ENCODE results near the gene LIN54.

DNA sequence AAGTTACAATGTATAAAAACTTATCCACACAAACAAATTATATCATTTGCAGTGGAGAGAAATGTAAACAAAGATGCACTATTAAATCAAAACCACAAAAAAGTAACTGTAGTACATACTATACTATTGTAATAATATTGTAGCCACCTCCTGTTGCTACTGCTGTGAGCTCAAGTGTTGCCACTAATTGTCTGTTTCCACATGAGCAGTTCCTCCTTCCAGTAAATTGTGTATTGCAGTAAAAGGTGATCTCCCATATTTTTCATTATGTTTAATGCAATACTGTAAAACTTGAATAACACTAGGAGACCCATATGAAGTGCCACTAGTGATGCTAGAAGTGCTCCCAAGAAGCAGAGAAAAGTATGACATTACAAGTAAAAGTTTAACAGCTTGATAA is 11.7 kb downstream of the LIN54 start:
- TF ChIP-seq, protein P1, sequence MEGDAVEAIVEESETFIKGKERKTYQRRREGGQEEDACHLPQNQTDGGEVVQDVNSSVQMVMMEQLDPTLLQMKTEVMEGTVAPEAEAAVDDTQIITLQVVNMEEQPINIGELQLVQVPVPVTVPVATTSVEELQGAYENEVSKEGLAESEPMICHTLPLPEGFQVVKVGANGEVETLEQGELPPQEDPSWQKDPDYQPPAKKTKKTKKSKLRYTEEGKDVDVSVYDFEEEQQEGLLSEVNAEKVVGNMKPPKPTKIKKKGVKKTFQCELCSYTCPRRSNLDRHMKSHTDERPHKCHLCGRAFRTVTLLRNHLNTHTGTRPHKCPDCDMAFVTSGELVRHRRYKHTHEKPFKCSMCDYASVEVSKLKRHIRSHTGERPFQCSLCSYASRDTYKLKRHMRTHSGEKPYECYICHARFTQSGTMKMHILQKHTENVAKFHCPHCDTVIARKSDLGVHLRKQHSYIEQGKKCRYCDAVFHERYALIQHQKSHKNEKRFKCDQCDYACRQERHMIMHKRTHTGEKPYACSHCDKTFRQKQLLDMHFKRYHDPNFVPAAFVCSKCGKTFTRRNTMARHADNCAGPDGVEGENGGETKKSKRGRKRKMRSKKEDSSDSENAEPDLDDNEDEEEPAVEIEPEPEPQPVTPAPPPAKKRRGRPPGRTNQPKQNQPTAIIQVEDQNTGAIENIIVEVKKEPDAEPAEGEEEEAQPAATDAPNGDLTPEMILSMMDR (IDR thresholded peaks at IDR 0.05): no peak
- TF ChIP-seq POLR2A (IDR thresholded peaks at IDR 0.05): no peak
